Panc1 (cell line): Measurements from ENCODE around the gene TSPAN4. TPM values are rescaled to one million over a fixed set of nuclear protein-coding genes. Genes with fewer than 3 reads are reported as not detected.

ENCODE experiments used
- ATAC-seq: fragments of 200-7000 bp; cut with Tn5 transposase; 2 replicates; pipeline ENCODE4 v1.9.1; 2020; ENCODE audit warnings: mild to moderate bottlenecking, moderate library complexity
- BruUV-seq: library from RNA; stranded (reverse); fragments of 400-500 nt; replicated peaks from 2 replicates; lab custom pipeline; 2021; lab: Mats Ljungman, UMichigan
- CTCF ChIA-PET: fragments of 300-600 bp; sonication (Branson Sonifier 250); formaldehyde crosslinking; loops from one replicate; lab custom pipeline; 2022; ENCODE audit warnings: antibody characterized with exemption; lab: Charles Lee
- POLR2A ChIA-PET: fragments of 300-600 bp; sonication (Branson Sonifier 250); formaldehyde crosslinking; loops from one replicate; lab custom pipeline; 2022; ENCODE audit warnings: antibody characterized with exemption; lab: Charles Lee
- DNase-seq: peaks from one replicate; pipeline ENCODE4 v3.0.0-alpha.2; 2010; ENCODE audit warnings: low read depth, low spot score
- H3K27ac ChIP-seq: 2 replicates; pipeline ENCODE4 v1.5.1; 2011; ENCODE audit warnings: mild to moderate bottlenecking, low read length, inconsistent platforms
- H3K27me3 ChIP-seq: fragments of 200-500 bp; sonication (Bioruptor generic); 2 replicates; pipeline ENCODE4 v1.6.0; 2014; ENCODE audit warnings: low read length, inconsistent platforms; ENCODE audit not compliant: control insufficient read depth, insufficient read depth
- H3K36me3 ChIP-seq: fragments of 200-500 bp; sonication (Bioruptor generic); 2 replicates; pipeline ENCODE4 v1.5.1; 2014; ENCODE audit warnings: inconsistent platforms, mild to moderate bottlenecking, low read length, moderate library complexity; ENCODE audit not compliant: control insufficient read depth, insufficient read depth
- H3K4me1 ChIP-seq: 2 replicates; pipeline ENCODE4 v1.5.1; 2011; ENCODE audit warnings: inconsistent platforms, mild to moderate bottlenecking, low read length, moderate library complexity; ENCODE audit not compliant: control insufficient read depth, insufficient read depth
- H3K4me3 ChIP-seq, 2 experiments: 2 replicates each; pipeline ENCODE4 v1.5.1; 2011 to 2012; ENCODE audit warnings: low read depth in 2 of 2, low read length in 2 of 2, mild to moderate bottlenecking in 2 of 2, inconsistent platforms in 1 of 2, moderate library complexity in 1 of 2
- H3K9me3 ChIP-seq: fragments of 200-500 bp; sonication (Bioruptor generic); 2 replicates; pipeline ENCODE4 v1.5.1; 2014; ENCODE audit warnings: low read depth, mild to moderate bottlenecking, inconsistent platforms, low read length, moderate library complexity; ENCODE audit not compliant: control insufficient read depth, insufficient read depth
- POLR2AphosphoS5 ChIP-seq: IDR thresholded peaks from 2 replicates; pipeline ENCODE4 v1.6.1; 2012; ENCODE audit warnings: mild to moderate bottlenecking, low read depth, low read length, moderate library complexity
- SIN3A ChIP-seq: IDR thresholded peaks from 2 replicates; pipeline ENCODE4 v1.6.1; 2012; ENCODE audit warnings: low read depth, mild to moderate bottlenecking, low read length, moderate library complexity, borderline replicate concordance; ENCODE audit not compliant: insufficient read depth
- TCF7L2 ChIP-seq: IDR thresholded peaks from 2 replicates; pipeline ENCODE4 v1.6.1; 2011; ENCODE audit warnings: mild to moderate bottlenecking, low read depth, low read length, inconsistent platforms
- in situ Hi-C: cut with HindIII; loops from 2 replicates; pipeline ENCODE4 v1.10.0; 2016; ENCODE audit warnings: low sequenced_read_pairs, low pct_unique_long_range_greater_than_20kb
- intact Hi-C: fragments of 100-400 bp; cut with micrococcal nuclease; formaldehyde crosslinking; loops from one replicate; pipeline ENCODE4 v1.10.0; 2022; ENCODE audit not compliant: unreplicated experiment
- total RNA-seq: library from RNA; stranded (reverse); gene quantifications from one replicate; pipeline ENCODE4 v1.2.1, GENCODE V29; 2021; ENCODE audit not compliant: unreplicated experiment
- TF ChIP-seq, protein P1 (sequence below), 2 experiments: IDR thresholded peaks; 2 replicates each; pipeline ENCODE4 v1.6.1; 2011 to 2012; ENCODE audit warnings: low read depth in 2 of 2, control low read depth in 1 of 2, low read length in 1 of 2, mild to moderate bottlenecking in 1 of 2, moderate library complexity in 1 of 2; ENCODE audit not compliant: insufficient read depth in 1 of 2
- TF ChIP-seq, protein P2 (sequence below): fragments of 450-650 bp; IDR thresholded peaks from 2 replicates; pipeline ENCODE4 v1.5.1; 2017; ENCODE audit warnings: mild to moderate bottlenecking

Gene TSPAN4
- total RNA-seq, 1 experiment from 2014 or later, result 187 TPM

DNA sequence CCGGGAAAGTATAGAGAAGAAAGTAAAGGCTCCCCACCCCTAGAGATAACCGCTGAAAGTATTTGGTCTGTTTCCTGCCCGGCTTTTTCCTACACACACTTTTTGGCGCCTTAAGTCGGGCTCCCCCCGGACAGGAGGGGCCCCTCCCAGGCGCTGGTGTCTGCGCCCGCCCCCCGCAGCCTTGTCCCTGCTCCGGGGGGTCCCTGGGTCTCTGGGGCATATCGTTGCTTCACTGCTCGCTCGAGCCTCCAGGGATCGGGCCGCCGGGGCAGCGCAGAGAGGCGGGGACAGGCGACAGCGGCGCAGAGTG lies 15.9 kb upstream of the TSPAN4 start:
- intact Hi-C loops (no loop called here), in situ Hi-C loops (no loop called here)
- Histone ChIP-seq H3K27me3 (no peaks in the 10 kb centered on the region), H3K4me3 (peak overlapping the region; percentile 44 to 55), H3K36me3 (0 out of 2 replicates have a peak, but pooled peaks cover 2% of the 10 kb centered on the region), H3K4me1 (peaks cover 62% of the 10 kb centered on the region), H3K27ac (peak overlapping the region; percentile 90), H3K9me3 (no peaks in the 10 kb centered on the region)
- DNase-seq (no peak), ATAC-seq (0 out of 2 replicates have a peak, but pooled peaks have one; percentile 0)
- ChIA-PET POLR2A (no interaction called here), CTCF (no interaction called here)
- BruUV-seq, result no TSS peak
- TF ChIP-seq TCF7L2 (no peak), SIN3A (no peak), POLR2AphosphoS5 (no peak)
- TF ChIP-seq, protein P1, sequence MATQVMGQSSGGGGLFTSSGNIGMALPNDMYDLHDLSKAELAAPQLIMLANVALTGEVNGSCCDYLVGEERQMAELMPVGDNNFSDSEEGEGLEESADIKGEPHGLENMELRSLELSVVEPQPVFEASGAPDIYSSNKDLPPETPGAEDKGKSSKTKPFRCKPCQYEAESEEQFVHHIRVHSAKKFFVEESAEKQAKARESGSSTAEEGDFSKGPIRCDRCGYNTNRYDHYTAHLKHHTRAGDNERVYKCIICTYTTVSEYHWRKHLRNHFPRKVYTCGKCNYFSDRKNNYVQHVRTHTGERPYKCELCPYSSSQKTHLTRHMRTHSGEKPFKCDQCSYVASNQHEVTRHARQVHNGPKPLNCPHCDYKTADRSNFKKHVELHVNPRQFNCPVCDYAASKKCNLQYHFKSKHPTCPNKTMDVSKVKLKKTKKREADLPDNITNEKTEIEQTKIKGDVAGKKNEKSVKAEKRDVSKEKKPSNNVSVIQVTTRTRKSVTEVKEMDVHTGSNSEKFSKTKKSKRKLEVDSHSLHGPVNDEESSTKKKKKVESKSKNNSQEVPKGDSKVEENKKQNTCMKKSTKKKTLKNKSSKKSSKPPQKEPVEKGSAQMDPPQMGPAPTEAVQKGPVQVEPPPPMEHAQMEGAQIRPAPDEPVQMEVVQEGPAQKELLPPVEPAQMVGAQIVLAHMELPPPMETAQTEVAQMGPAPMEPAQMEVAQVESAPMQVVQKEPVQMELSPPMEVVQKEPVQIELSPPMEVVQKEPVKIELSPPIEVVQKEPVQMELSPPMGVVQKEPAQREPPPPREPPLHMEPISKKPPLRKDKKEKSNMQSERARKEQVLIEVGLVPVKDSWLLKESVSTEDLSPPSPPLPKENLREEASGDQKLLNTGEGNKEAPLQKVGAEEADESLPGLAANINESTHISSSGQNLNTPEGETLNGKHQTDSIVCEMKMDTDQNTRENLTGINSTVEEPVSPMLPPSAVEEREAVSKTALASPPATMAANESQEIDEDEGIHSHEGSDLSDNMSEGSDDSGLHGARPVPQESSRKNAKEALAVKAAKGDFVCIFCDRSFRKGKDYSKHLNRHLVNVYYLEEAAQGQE (IDR thresholded peaks at IDR 0.05; ENCODE audit: insufficient read depth in 1 of 2, low read depth in 2 of 2, low read length in 1 of 2), result no peak
- TF ChIP-seq, protein P2, sequence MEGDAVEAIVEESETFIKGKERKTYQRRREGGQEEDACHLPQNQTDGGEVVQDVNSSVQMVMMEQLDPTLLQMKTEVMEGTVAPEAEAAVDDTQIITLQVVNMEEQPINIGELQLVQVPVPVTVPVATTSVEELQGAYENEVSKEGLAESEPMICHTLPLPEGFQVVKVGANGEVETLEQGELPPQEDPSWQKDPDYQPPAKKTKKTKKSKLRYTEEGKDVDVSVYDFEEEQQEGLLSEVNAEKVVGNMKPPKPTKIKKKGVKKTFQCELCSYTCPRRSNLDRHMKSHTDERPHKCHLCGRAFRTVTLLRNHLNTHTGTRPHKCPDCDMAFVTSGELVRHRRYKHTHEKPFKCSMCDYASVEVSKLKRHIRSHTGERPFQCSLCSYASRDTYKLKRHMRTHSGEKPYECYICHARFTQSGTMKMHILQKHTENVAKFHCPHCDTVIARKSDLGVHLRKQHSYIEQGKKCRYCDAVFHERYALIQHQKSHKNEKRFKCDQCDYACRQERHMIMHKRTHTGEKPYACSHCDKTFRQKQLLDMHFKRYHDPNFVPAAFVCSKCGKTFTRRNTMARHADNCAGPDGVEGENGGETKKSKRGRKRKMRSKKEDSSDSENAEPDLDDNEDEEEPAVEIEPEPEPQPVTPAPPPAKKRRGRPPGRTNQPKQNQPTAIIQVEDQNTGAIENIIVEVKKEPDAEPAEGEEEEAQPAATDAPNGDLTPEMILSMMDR, result no peak

DNA sequence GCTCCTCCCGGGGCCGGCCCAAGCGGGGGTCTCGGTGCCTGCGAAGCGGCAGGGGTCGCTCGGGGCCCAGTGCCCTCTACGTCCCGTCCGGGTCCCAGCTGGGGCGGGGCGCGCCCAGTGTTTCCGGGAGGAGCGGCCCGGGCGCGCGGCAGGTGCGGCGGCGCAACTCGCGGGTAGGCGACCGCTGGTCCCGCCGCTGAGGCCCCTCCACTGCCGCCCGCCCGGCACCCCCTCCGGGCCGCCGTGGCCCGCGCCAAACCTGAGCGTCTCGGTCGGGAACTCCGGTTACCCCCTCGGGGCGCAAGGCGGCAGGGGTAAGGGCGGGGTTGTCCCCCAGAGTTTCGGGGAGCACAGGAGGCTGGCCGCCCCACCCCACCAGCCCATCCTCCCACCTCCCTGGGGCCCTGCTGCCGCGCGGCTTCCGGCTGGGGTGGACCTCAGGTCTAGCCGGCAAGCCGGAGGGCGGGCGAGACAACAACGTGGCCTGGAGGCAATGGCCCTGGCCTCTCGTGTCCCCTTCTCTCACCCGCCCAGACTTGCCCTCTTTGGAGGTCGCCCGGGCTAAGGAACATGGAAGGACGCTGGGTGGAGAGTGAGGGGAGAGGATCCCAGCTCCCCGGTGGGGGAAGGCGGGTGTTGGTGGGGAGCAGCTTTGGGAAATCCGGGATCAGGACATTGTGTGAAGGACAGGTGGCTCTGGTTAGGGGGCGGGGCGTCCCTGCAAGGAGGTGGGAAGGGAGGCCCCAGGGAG lies 15.3 kb upstream of the TSPAN4 start:
- Histone ChIP-seq H3K27me3 (no peaks in the 10 kb centered on the region), H3K36me3 (0 out of 2 replicates have a peak, but pooled peaks cover 2% of the 10 kb centered on the region), H3K4me1 (peaks cover 60% of the 10 kb centered on the region), H3K4me3 (peak overlapping the region; percentile 44 to 55), H3K9me3 (no peaks in the 10 kb centered on the region), H3K27ac (peak overlapping the region; percentile 92)
- no TSS peak for BruUV-seq
- DNase-seq (no peak), ATAC-seq (peak; percentile 5; the same call in 1 of the 2 replicates)
- in situ Hi-C loops, result no loop called here
- POLR2A ChIA-PET, result interaction anchor here (0.8 to 1.9 kb wide), 2 partner anchors 8 to 10 kb away, joined by 5 to 11 read pairs; partner anchors contain the start of gene PNPLA2
- TF ChIP-seq POLR2AphosphoS5, result peak; percentile 51; the same call in 1 of the 2 replicates
- 0 out of 2 replicates have a peak, but pooled peaks have one; percentile 37 for TF ChIP-seq SIN3A
- TF ChIP-seq TCF7L2, result no peak
- intact Hi-C loops, result no loop called here
- CTCF ChIA-PET, result interaction anchor here (1.2 kb wide), 1 partner anchor 16 kb away, joined by 6 read pairs; no protein-coding TSS in a partner anchor
